HEK293 (cell line): ENCODE results near the gene IARS1.

Source experiments
- CTCF ChIA-PET: fragments of 350-600 bp; formaldehyde crosslinking; extraction: SDS; loops from one replicate; lab custom pipeline; 2021; ENCODE audit warnings: antibody characterized with exemption; lab: Yijun Ruan, JAX
- POLR2A ChIA-PET: fragments of 300-600 bp; formaldehyde crosslinking; extraction: SDS; loops from one replicate; lab custom pipeline; 2020; ENCODE audit warnings: antibody characterized with exemption, inconsistent platforms; lab: Yijun Ruan, JAX
- H3K27ac ChIP-seq: fragments of 200-500 bp; sonication (Bioruptor generic); 2 replicates; pipeline ENCODE4 v1.5.1; 2014; ENCODE audit warnings: low read depth, low read length, control low read depth, inconsistent platforms; ENCODE audit errors: extremely low read depth
- H3K36me3 ChIP-seq, 2 experiments: fragments of 200-500 bp in 1 of 2; sonication (Bioruptor generic) in 1 of 2; 1 replicate in 1 of 2; 2 replicates in 1 of 2; pipeline ENCODE4 v1.5.1; 2014 to 2017; ENCODE audit warnings: inconsistent platforms in 2 of 2, low read length in 2 of 2; ENCODE audit not compliant: control insufficient read depth in 2 of 2, insufficient read depth in 1 of 2
- H3K4me1 ChIP-seq: fragments of 200-500 bp; sonication (Bioruptor generic); 2 replicates; pipeline ENCODE4 v1.5.1; 2014; ENCODE audit warnings: mild to moderate bottlenecking, low read length, inconsistent platforms; ENCODE audit not compliant: control insufficient read depth, insufficient read depth
- H3K4me3 ChIP-seq: 2 replicates; pipeline ENCODE4 v1.5.1; 2011; ENCODE audit warnings: low read depth, mild to moderate bottlenecking, control low read depth, low read length, moderate library complexity
- H3K9me3 ChIP-seq: fragments of 200-500 bp; sonication (Bioruptor generic); 2 replicates; pipeline ENCODE4 v1.5.1; 2014; ENCODE audit warnings: low read depth, low read length, inconsistent platforms; ENCODE audit not compliant: control insufficient read depth, insufficient read depth
- BCL11B ChIP-seq: fragments of 450-650 bp; formaldehyde crosslinking; IDR thresholded peaks from 2 replicates; pipeline ENCODE4 v1.5.1; 2016; ENCODE audit warnings: low read depth, missing biosample characterization, missing genetic modification characterization
- ELK4 ChIP-seq: IDR thresholded peaks from 2 replicates; pipeline ENCODE4 v1.6.1; 2011; ENCODE audit warnings: mild to moderate bottlenecking, low read depth, low read length, borderline replicate concordance
- GLI4 ChIP-seq: fragments of 450-650 bp; formaldehyde crosslinking; IDR thresholded peaks from 2 replicates; pipeline ENCODE4 v1.5.1; 2016; ENCODE audit warnings: missing biosample characterization, missing genetic modification characterization
- GLIS2 ChIP-seq: fragments of 450-650 bp; formaldehyde crosslinking; IDR thresholded peaks from 2 replicates; pipeline ENCODE4 v1.5.1; 2016; ENCODE audit warnings: missing biosample characterization, missing genetic modification characterization
- MZF1 ChIP-seq: fragments of 450-650 bp; formaldehyde crosslinking; IDR thresholded peaks from 2 replicates; pipeline ENCODE4 v1.5.1; 2017; ENCODE audit warnings: missing biosample characterization, missing genetic modification characterization, borderline replicate concordance
- PRDM10 ChIP-seq: fragments of 450-650 bp; formaldehyde crosslinking; IDR thresholded peaks from 2 replicates; pipeline ENCODE4 v1.5.1; 2016; ENCODE audit warnings: missing biosample characterization, missing genetic modification characterization
- PRDM6 ChIP-seq: fragments of 450-650 bp; formaldehyde crosslinking; IDR thresholded peaks from 2 replicates; pipeline ENCODE4 v1.5.1; 2017; ENCODE audit warnings: missing biosample characterization, missing genetic modification characterization
- TRIM28 ChIP-seq: IDR thresholded peaks from 2 replicates; pipeline ENCODE4 v1.6.1; 2011; ENCODE audit warnings: low read length, control low read depth, borderline replicate concordance
- ZBTB20 ChIP-seq: fragments of 450-650 bp; formaldehyde crosslinking; IDR thresholded peaks from 2 replicates; pipeline ENCODE4 v1.5.1; 2016; ENCODE audit warnings: missing biosample characterization, missing genetic modification characterization
- ZBTB21 ChIP-seq: fragments of 450-650 bp; formaldehyde crosslinking; IDR thresholded peaks from 2 replicates; pipeline ENCODE4 v1.5.1; 2017; ENCODE audit warnings: missing biosample characterization, missing genetic modification characterization
- ZBTB26 ChIP-seq: fragments of 450-650 bp; formaldehyde crosslinking; optimal IDR thresholded peaks from 2 replicates; pipeline ENCODE3; 2016; ENCODE audit warnings: missing biosample characterization, mild to moderate bottlenecking, missing genetic modification characterization
- ZFHX2 ChIP-seq: fragments of 450-650 bp; formaldehyde crosslinking; conservative IDR thresholded peaks from 2 replicates; pipeline ENCODE4 v1.5.1; 2016; ENCODE audit warnings: missing biosample characterization, missing genetic modification characterization
- ZNF114 ChIP-seq: fragments of 450-650 bp; formaldehyde crosslinking; IDR thresholded peaks from 2 replicates; pipeline ENCODE4 v1.5.0; 2017; ENCODE audit warnings: missing biosample characterization, missing genetic modification characterization
- ZNF121 ChIP-seq: fragments of 450-650 bp; formaldehyde crosslinking; IDR thresholded peaks from 2 replicates; pipeline ENCODE4 v1.5.1; 2016; ENCODE audit warnings: missing biosample characterization, missing genetic modification characterization
- ZNF23 ChIP-seq: fragments of 450-650 bp; formaldehyde crosslinking; IDR thresholded peaks from 2 replicates; pipeline ENCODE4 v1.5.1; 2016; ENCODE audit warnings: missing biosample characterization, missing genetic modification characterization, borderline replicate concordance
- ZNF362 ChIP-seq: fragments of 450-650 bp; formaldehyde crosslinking; IDR thresholded peaks from 2 replicates; pipeline ENCODE4 v1.5.1; 2016; ENCODE audit warnings: missing biosample characterization, missing genetic modification characterization
- ZNF449 ChIP-seq: fragments of 450-650 bp; formaldehyde crosslinking; IDR thresholded peaks from 2 replicates; pipeline ENCODE4 v1.5.1; 2017; ENCODE audit warnings: missing biosample characterization, mild to moderate bottlenecking, missing genetic modification characterization, moderate library complexity
- ZNF501 ChIP-seq: fragments of 450-650 bp; formaldehyde crosslinking; IDR thresholded peaks from 2 replicates; pipeline ENCODE4 v1.5.1; 2016; ENCODE audit warnings: missing biosample characterization, missing genetic modification characterization
- ZNF529 ChIP-seq: fragments of 450-650 bp; formaldehyde crosslinking; IDR thresholded peaks from 2 replicates; pipeline ENCODE4 v1.5.1; 2017; ENCODE audit warnings: missing genetic modification characterization, missing biosample characterization; ENCODE audit not compliant: insufficient replicate concordance
- ZNF600 ChIP-seq: fragments of 450-650 bp; formaldehyde crosslinking; IDR thresholded peaks from 2 replicates; pipeline ENCODE4 v1.5.1; 2016; ENCODE audit warnings: missing biosample characterization, missing genetic modification characterization
- ZNF664 ChIP-seq: fragments of 450-650 bp; formaldehyde crosslinking; IDR thresholded peaks from 2 replicates; pipeline ENCODE4 v1.5.1; 2016; ENCODE audit warnings: missing biosample characterization, missing genetic modification characterization
- ZNF843 ChIP-seq: fragments of 450-650 bp; formaldehyde crosslinking; IDR thresholded peaks from 2 replicates; pipeline ENCODE4 v1.5.1; 2016; ENCODE audit warnings: missing biosample characterization, missing genetic modification characterization
- ZSCAN4 ChIP-seq: fragments of 450-650 bp; formaldehyde crosslinking; IDR thresholded peaks from 2 replicates; pipeline ENCODE4 v1.5.1; 2017; ENCODE audit warnings: missing biosample characterization, missing genetic modification characterization

IARS1 gene

GRCh38 chr9:92341578-92341977, 48.1 kb upstream of the IARS1 start (continued):
- TF ChIP-seq MZF1 (tag by site-specific recombination) (no peak), ZNF501 (no peak), ZNF114 (tag by site-specific recombination) (no peak), ZNF664 (no peak), ZNF529 (tag by site-specific recombination) (no peak), GLIS2 (no peak), ZBTB20 (tag by site-specific recombination) (no peak), ZFHX2 (no peak), GLI4 (tag by site-specific recombination) (no peak), BCL11B (tag by site-specific recombination) (no peak), ZNF362 (tag by site-specific recombination) (no peak)

GRCh38 chr9:92333282-92333634, 39.8 kb upstream of the IARS1 start:
- POLR2A ChIA-PET: interaction anchor here (0.5 to 0.7 kb wide), 2 partner anchors 11 to 476 kb away, joined by 3 to 5 read pairs; no protein-coding TSS in a partner anchor
- H3K4me3 ChIP-seq: no peak overlapping the region
- H3K27ac ChIP-seq: no peak overlapping the region
- H3K36me3 ChIP-seq: peaks cover 8 to 36% of the 10 kb centered on the region in 2 experiments; a peak in 2 of 3 replicates
- H3K9me3 ChIP-seq: no peaks in the 10 kb centered on the region
- CTCF ChIA-PET: interaction anchor here (0.6 kb wide), 2 partner anchors 11 to 29 kb away, joined by 3 read pairs; no protein-coding TSS in a partner anchor
- no peaks in the 10 kb centered on the region for H3K4me1 ChIP-seq
- no peak for TF ChIP-seq PRDM10 (tag by site-specific recombination)
- TF ChIP-seq GLI4 (tag by site-specific recombination): no peak
- TF ChIP-seq ZNF121: no peak
- no peak for TF ChIP-seq ZSCAN4 (tag by site-specific recombination)
- TF ChIP-seq ZNF23 (tag by site-specific recombination): no peak
- TF ChIP-seq ZBTB26: no peak
- TF ChIP-seq PRDM6: no peak
- TF ChIP-seq ZNF449: no peak
- no peak for TF ChIP-seq ZNF843 (tag by site-specific recombination)
- no peak for TF ChIP-seq ZBTB21 (tag by site-specific recombination)
- no peak for TF ChIP-seq ZNF600 (tag by site-specific recombination)
- no peak for TF ChIP-seq TRIM28
- no peak for TF ChIP-seq ELK4
- TF ChIP-seq ZNF664: no peak
